CD14-positive monocyte (primary cell): ENCODE measurements around the gene LRBA. TPM values are rescaled to one million over a fixed set of nuclear protein-coding genes. Genes with fewer than 3 reads are reported as not detected.

Experiments used
- DNase-seq, 3 donors: peaks; one replicate each; pipeline ENCODE4 v3.0.0-alpha.2; 2011 to 2022
- H2AFZ ChIP-seq: 2 replicates; pipeline ENCODE4 v1.6.0; 2012; ENCODE audit warnings: mild to moderate bottlenecking, low read depth, low read length, inconsistent platforms; ENCODE audit not compliant: insufficient read depth, poor library complexity, severe bottlenecking
- H3K27ac ChIP-seq, 2 donors: 1 replicate in 1 of 2; 2 replicates in 1 of 2; pipeline ENCODE4 v1.5.1; 2012 to 2013; ENCODE audit warnings: low read length in 2 of 2, control low read depth in 1 of 2, inconsistent platforms in 1 of 2, low read depth in 1 of 2, mild to moderate bottlenecking in 1 of 2
- H3K27me3 ChIP-seq, 2 donors: one replicate each; pipeline versions ENCODE4 v1.6.0 to v1.6.1; 2011 to 2013; ENCODE audit warnings: low read length in 2 of 2; ENCODE audit not compliant: control insufficient read depth in 2 of 2, insufficient read depth in 2 of 2
- H3K36me3 ChIP-seq, 2 donors: replicated peaks in 1 of 2; 1 replicate in 1 of 2; 2 replicates in 1 of 2; pipeline versions ENCODE4 v1.5.1 to v1.6.1; 2012 to 2013; ENCODE audit warnings: low read length in 2 of 2, control low read depth in 1 of 2, inconsistent platforms in 1 of 2, mild to moderate bottlenecking in 1 of 2; ENCODE audit not compliant: insufficient read depth in 2 of 2, control insufficient read depth in 1 of 2
- H3K4me1 ChIP-seq, 2 donors: 1 replicate in 1 of 2; 2 replicates in 1 of 2; pipeline versions ENCODE4 v1.5.1 to v1.6.1; 2012 to 2013; ENCODE audit warnings: low read length in 2 of 2, control low read depth in 1 of 2, inconsistent platforms in 1 of 2, mild to moderate bottlenecking in 1 of 2, moderate library complexity in 1 of 2; ENCODE audit not compliant: insufficient read depth in 2 of 2, control insufficient read depth in 1 of 2
- H3K4me2 ChIP-seq: replicated peaks from 2 replicates; pipeline ENCODE3; 2012; ENCODE audit warnings: low read length, moderate library complexity, mild to moderate bottlenecking; ENCODE audit not compliant: poor library complexity, severe bottlenecking; ENCODE audit errors: extremely low read depth
- H3K4me3 ChIP-seq, 3 experiments: fragments of 200-600 bp in 1 of 3; sonication (generic) in 1 of 3; replicated peaks in 1 of 3; 1 replicate in 2 of 3; 2 replicates in 1 of 3; pipeline ENCODE4 v1.5.1; 2011 to 2013; ENCODE audit warnings: low read length in 3 of 3, mild to moderate bottlenecking in 3 of 3, control low read depth in 2 of 3, low read depth in 2 of 3, inconsistent platforms in 1 of 3, moderate library complexity in 1 of 3
- H3K79me2 ChIP-seq: 2 replicates; pipeline ENCODE4 v1.6.0; 2012; ENCODE audit warnings: mild to moderate bottlenecking, control low read depth, inconsistent platforms, low read length, moderate library complexity; ENCODE audit not compliant: insufficient read depth
- H3K9ac ChIP-seq: 2 replicates; pipeline ENCODE4 v1.6.0; 2017; ENCODE audit warnings: low read length, mild to moderate bottlenecking; ENCODE audit not compliant: insufficient read depth, poor library complexity, severe bottlenecking
- H3K9me3 ChIP-seq, 2 donors: replicated peaks in 1 of 2; 1 replicate in 1 of 2; 2 replicates in 1 of 2; pipeline versions ENCODE4 v1.5.1 to v1.6.1; 2012 to 2013; ENCODE audit warnings: low read length in 2 of 2, control low read depth in 1 of 2; ENCODE audit not compliant: control insufficient read depth in 1 of 2, insufficient read depth in 1 of 2
- H4K20me1 ChIP-seq: 2 replicates; pipeline ENCODE4 v1.6.0; 2012; ENCODE audit warnings: mild to moderate bottlenecking, low read length, control low read depth, moderate library complexity; ENCODE audit not compliant: insufficient read depth
- H3K27ac Mint-ChIP-seq, 7 donors: one replicate each; pipeline ENCODE4 v1.8.0; 2020; ENCODE audit warnings: mild to moderate bottlenecking in 7 of 7, mixed read lengths in 7 of 7, moderate library complexity in 6 of 7, inconsistent platforms in 2 of 7
- H3K27me3 Mint-ChIP-seq, 3 donors: one replicate each; pipeline ENCODE4 v1.8.0; 2021 to 2022; ENCODE audit warnings: low read depth in 3 of 3, mild to moderate bottlenecking in 3 of 3, mixed read lengths in 3 of 3, moderate library complexity in 3 of 3, inconsistent platforms in 1 of 3
- H3K36me3 Mint-ChIP-seq, 2 donors: one replicate each; pipeline ENCODE4 v1.8.0; 2020; ENCODE audit warnings: mixed read lengths in 2 of 2, inconsistent platforms in 1 of 2, mild to moderate bottlenecking in 1 of 2
- H3K4me1 Mint-ChIP-seq: one replicate; pipeline ENCODE4 v1.8.0; 2020; ENCODE audit warnings: mild to moderate bottlenecking, mixed read lengths
- H3K4me3 Mint-ChIP-seq, 2 donors: one replicate each; pipeline ENCODE4 v1.8.0; 2020; ENCODE audit warnings: mild to moderate bottlenecking in 2 of 2, mixed read lengths in 2 of 2, moderate library complexity in 1 of 2
- H3K9me3 Mint-ChIP-seq, 7 donors: one replicate each; pipeline ENCODE4 v1.8.0; 2020 to 2022; ENCODE audit warnings: mixed read lengths in 7 of 7, mild to moderate bottlenecking in 6 of 7, moderate library complexity in 6 of 7, inconsistent platforms in 2 of 7
- CTCF ChIP-seq: fragments of 200-600 bp; IDR thresholded peaks from one replicate; pipeline ENCODE4 v1.8.0; 2022; ENCODE audit warnings: antibody characterized with exemption, mild to moderate bottlenecking
- WGBS: methylation state at CpG from one replicate; pipeline ENCODE4 v1.1.5; 2013; ENCODE audit warnings: missing lambda C conversion rate; ENCODE audit not compliant: insufficient coverage; 5-methylcytosine and 5-hydroxymethylcytosine counted together
- intact Hi-C, 2 donors: fragments of 100-400 bp; cut with micrococcal nuclease; formaldehyde crosslinking; loops; one replicate each; pipeline versions ENCODE4 v1.15.0 to v1.15.1; 2023
- polyA plus RNA-seq, 3 donors: library from polyadenylated mRNA; depleted of rRNA in 1 of 3; unstranded in 2 of 3; stranded (reverse) in 1 of 3; fragments of 300-500 nt in 2 of 3; fragments of >200 nt in 1 of 3; fragmentation: Illumina TruSeq in 2 of 3; gene quantifications; 1 replicate in 2 of 3; 2 replicates in 1 of 3; pipeline ENCODE4 v1.2.3, GENCODE V29; 2012 to 2021

Gene LRBA
- polyA plus RNA-seq, 3 donors, result 1.5 to 5.5 (median 4.4) TPM

DNA sequence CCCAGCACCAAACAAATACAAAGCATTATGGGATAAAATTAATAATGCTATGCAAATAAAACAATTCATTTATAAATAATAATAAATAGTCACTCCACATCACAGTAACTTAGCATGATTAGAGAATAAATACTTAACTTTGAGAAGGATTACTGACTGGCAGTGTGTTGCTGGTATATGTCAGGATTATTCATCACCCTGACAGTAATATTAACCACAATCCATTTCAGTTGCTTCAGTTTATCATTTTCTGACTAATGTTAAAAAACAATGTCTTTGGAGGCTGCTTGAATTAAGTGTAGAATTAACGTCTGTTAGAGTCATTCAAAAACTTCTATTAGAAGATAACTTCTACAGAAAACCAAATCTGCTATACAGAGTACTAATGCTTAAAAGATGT, 557.3 kb downstream of the LRBA start:
- WGBS, result no CpG with 5 or more reads among the region's 1 CpG
- no peak overlapping the region for H3K27ac ChIP-seq
- no peaks in the 10 kb centered on the region for H3K4me1 Mint-ChIP-seq
- H3K9ac ChIP-seq, result no peak overlapping the region
- H3K4me2 ChIP-seq, result no peak overlapping the region
- H3K36me3 Mint-ChIP-seq, result no peaks in the 10 kb centered on the region
- H3K27ac Mint-ChIP-seq, result no peak overlapping the region
- no peak for TF ChIP-seq CTCF
- intact Hi-C loops, result no loop called here
- no peaks in the 10 kb centered on the region for H3K9me3 ChIP-seq
- H3K36me3 ChIP-seq, result no peaks in the 10 kb centered on the region
- H3K4me3 Mint-ChIP-seq, result no peak overlapping the region
- no peak for DNase-seq
- H4K20me1 ChIP-seq, result no peaks in the 10 kb centered on the region
- no peak overlapping the region for H3K4me3 ChIP-seq
- H3K27me3 ChIP-seq, result no peaks in the 10 kb centered on the region
- no peaks in the 10 kb centered on the region for H3K4me1 ChIP-seq
- H2AFZ ChIP-seq, result no peak overlapping the region
- H3K79me2 ChIP-seq, result no peaks in the 10 kb centered on the region
- no peaks in the 10 kb centered on the region for H3K27me3 Mint-ChIP-seq
- H3K9me3 Mint-ChIP-seq, result peaks cover 0 to 3% (median 2%) of the 10 kb centered on the region in 7 donors

GRCh38 chr4:150451883-150452282, 563.2 kb downstream of the LRBA start:
- no peak overlapping the region for H3K4me3 ChIP-seq

More at GRCh38 chr4:150451883-150452282, 563.2 kb downstream of the LRBA start:
- Mint-ChIP-seq H3K27me3 (peaks cover 0 to 2% (median 0%) of the 10 kb centered on the region in 3 donors), H3K9me3 (peaks cover 3 to 10% (median 4%) of the 10 kb centered on the region in 7 donors), H3K27ac (no peak overlapping the region), H3K36me3 (peaks cover 0 to 1% of the 10 kb centered on the region in 2 donors), H3K4me1 (no peaks in the 10 kb centered on the region), H3K4me3 (no peak overlapping the region)
- no peak overlapping the region for H2AFZ ChIP-seq
- H3K9me3 ChIP-seq, result no peaks in the 10 kb centered on the region
- H3K36me3 ChIP-seq, result no peaks in the 10 kb centered on the region
- H3K4me2 ChIP-seq, result no peak overlapping the region
- H4K20me1 ChIP-seq, result no peaks in the 10 kb centered on the region
- WGBS, result no CpG with 5 or more reads among the region's 3 CpGs
- no peaks in the 10 kb centered on the region for H3K27me3 ChIP-seq
- no peaks in the 10 kb centered on the region for H3K79me2 ChIP-seq
- no peak overlapping the region for H3K9ac ChIP-seq
- no peak for DNase-seq
- no peaks in the 10 kb centered on the region for H3K4me1 ChIP-seq
- intact Hi-C loops, result no loop called here
- no peak for TF ChIP-seq CTCF
- no peak overlapping the region for H3K27ac ChIP-seq
